HG02678 (cell line): Measurements from ENCODE around the gene DRC1.
"Not testable (repeated sequence)": the region's sequence is repeated elsewhere in the genome, so short reads cannot be mapped to it uniquely, and the experiment has no call there.

Experiments
- ATAC-seq: cut with Tn5 transposase; IDR thresholded peaks from one replicate; pipeline ENCODE4 v1.9.1; 2021; ENCODE audit warnings: mild to moderate bottlenecking, moderate library complexity; ENCODE audit not compliant: unreplicated experiment

DRC1 gene

GRCh38 chr2:26462511-26463243, 61.0 kb downstream of the DRC1 start:
- no peak for ATAC-seq

GRCh38 chr2:26463244-26464192, 61.8 kb downstream of the DRC1 start:
- ATAC-seq, result no peak

- no peak for ATAC-seq
Observed at GRCh38 chr2:26464390-26465265, 62.9 kb downstream of the DRC1 start.

DNA sequence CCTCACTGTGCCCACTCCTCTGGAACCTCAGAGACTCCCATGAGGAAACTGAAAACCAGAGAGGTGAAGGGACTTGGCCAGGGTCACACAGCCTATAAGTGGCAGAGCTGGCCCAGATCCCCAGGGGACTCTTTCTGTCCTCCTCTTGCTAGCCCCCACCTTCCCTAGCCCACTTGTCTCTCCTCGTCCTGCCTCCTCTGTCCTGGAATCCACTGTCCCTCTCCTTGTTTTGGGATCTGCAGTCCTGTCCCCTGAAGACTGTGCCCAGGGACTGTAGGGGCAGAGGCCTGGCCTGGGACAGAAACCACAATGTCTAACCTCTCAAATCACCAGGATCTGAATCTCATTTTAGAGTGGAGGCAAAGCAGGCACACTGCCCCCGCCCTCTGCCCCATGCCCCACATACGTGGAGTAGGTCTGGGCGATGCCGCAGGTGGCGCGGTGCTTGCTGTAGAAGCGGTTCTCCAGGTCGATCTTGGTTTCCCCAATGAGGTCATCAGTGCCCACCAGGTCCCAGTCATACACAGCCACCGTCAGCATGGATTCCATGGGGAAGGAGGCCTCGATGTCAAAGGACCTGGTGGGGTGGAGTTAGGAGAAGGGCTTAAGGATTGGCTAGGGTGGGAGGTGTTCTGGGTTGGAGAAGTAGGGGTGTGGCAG, 63.7 kb downstream of the DRC1 start:
- ATAC-seq, result no peak

DNA sequence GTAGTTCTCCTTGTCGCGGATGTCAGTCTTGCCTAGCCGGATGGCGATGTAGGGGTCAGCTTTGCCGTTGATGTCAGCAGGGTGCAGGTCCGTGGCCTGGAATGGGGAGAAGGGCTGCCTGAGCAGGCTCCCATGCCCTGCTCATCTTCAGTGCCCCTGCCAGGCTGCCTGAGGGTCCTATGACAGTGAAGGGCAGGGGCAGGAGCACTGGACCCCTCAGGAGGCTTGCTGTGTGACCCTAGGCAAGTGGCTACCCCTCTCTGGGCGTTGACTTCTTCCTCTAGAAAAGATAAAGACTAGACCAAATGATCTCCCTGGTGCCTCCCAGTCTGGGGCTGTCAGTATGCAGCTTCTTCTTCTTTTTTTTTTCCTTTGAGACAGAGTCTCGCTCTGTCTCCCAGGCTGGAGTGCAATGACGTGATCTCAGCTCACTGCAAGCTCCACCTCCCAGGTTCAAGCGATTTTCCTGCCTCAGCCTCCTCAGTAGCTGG, 64.3 kb downstream of the DRC1 start:
- ATAC-seq, result no peak

DNA sequence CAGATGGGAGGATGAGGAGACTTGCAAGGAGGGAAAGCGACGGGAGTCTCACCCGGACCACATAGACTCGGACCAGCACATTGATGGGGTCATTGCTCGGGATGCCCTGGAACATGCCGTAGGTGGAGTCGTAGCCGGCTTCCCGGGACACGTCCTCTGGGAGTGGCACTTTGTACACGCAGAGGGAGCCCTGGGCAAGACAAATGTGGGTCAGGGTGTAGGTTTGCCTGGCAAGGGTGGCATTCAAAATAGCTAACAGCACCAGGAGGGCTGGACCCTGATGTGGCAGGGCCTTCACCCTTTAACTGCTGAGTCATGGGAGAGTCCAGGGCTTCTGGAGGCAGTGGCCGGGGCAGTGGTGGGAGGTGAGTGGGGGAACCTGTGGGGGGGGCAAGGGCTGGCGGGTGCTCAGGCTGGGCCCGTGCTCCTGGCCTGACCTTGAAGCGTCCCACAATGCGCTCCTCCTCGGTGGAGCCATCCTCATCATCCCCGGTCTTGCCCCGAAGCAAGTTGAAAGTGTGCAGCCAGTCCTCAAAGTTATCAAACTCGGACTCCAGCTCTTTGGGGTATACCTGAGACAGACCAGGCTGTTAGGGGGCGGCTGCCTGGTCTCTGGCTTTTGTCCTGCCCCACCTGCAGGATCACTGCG, 65.1 kb downstream of the DRC1 start:
- ATAC-seq, result no peak

DNA sequence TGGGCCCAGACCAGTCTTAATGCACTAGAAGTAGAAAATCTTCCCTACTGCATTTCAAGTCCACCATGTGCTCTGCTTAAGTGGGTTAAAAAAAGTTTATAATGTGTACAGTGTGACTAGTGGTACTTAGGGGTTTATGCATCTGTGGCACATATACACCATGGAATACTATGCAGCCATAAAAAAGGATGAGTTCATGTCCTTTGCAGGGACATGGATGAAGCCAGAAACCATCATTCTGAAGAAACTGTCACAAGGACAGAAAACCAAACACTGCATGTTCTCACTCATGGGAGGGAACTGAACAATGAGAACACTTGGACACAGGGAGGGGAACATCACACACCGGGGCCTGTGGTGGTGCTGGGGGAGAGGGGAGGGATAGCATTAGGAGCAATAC, 66.8 kb downstream of the DRC1 start:
- not testable (repeated sequence) for ATAC-seq

- ATAC-seq, result no peak
Observed at GRCh38 chr2:26469092-26469710, 67.5 kb downstream of the DRC1 start.

DNA sequence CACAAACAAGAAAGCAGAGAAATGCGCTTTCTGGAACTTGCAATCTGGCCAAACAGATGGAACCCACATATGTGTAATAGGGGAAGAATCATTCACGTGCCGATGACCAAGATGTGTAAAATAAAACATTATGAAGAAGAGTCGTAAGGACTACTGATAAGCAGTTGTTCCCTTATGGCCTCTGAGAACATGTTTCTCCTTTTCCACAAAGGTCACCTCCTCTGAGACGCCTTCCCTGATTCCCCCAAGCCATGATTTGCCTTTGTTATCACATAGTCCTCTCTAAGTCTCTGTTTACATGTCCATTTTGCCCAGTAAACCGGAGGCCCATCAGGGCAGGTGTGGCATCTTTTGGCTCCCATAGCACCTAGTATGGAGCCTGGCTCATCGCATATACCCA, 68.2 kb downstream of the DRC1 start:
- ATAC-seq, result no peak

- no peak for ATAC-seq
Observed at GRCh38 chr2:26470601-26471260, 69.0 kb downstream of the DRC1 start.

- ATAC-seq, result no peak
Observed at GRCh38 chr2:26471289-26471688, 69.6 kb downstream of the DRC1 start.

DNA sequence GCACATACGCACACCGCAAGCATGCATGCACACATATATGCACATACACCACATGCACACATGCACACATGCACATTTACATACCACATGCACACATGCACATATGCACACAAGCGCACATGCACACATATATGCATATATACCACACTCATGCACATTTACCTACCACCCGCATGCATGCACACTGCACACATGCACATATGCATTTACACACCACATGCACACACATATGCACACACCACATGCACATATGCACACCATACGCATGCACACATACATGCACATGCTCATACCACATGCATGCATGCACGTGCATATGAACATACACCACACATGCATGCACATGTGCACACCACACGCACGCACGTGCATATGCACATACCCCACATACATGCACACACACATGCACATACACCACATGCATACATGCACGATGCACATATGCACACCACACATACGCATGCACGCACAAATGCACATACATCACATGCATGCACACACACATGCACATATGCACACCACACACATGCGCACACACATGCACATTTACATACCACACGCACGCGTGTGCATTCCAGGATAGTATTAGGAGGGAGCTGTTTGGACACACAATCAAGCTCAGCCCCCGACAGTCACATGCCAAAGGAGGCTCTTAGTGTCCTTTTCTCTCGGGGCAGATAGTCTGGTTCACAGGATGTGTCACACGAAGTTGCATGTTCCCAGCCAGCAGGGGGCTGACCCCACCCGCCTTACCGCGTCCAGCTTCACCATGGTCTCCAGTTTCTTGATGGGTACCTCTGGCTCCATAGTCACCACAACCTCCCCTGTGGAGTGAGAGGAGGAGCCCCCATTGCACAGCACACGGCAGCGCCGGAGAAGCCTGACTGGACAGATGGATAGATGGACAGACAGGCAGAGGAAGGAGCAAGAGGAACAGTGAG, 70.3 kb downstream of the DRC1 start:
- no peak for ATAC-seq

DNA sequence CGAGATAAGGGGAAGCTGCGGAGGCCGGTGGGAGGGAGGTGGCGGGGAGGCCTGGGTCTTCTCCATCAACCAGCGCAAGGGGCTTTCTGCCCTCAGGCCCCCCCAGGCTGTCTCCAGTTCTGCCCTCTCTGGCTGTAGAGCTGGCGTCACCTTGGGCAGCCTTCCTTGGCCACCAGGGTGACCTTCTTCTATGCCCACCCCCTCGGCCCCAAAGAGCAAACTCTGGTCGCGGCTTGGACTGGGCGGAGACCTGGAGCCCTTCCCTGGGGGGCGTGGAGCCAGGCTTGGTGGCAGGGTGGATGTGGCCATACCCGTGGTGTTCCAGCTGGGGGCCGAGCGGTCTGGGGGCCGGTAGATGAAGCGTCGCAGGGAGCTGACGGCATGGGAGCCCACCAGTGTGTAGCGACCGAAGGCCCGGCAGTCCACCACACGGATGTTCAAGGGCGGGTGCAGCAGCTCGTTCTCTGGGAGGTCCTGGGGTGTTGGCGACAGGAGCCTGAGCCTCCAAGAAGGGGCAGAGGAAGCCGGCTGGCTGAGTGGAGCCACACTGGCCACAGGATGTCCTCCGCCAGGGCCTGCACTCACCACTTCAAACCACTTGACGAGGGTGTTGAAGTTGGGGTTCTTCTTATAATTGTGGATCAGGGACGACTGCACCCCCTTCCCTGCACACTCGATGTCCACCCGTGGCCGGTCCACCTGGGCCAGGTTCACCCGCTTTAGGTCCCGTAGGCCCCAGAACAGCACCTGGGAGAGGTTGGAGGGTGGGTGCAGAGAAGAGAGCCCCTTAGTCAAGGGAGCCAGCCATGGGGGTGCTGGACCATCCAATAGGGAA, 71.3 kb downstream of the DRC1 start:
- ATAC-seq, result no peak

GRCh38 chr2:26473796-26474195, 72.1 kb downstream of the DRC1 start:
- no peak for ATAC-seq

DNA sequence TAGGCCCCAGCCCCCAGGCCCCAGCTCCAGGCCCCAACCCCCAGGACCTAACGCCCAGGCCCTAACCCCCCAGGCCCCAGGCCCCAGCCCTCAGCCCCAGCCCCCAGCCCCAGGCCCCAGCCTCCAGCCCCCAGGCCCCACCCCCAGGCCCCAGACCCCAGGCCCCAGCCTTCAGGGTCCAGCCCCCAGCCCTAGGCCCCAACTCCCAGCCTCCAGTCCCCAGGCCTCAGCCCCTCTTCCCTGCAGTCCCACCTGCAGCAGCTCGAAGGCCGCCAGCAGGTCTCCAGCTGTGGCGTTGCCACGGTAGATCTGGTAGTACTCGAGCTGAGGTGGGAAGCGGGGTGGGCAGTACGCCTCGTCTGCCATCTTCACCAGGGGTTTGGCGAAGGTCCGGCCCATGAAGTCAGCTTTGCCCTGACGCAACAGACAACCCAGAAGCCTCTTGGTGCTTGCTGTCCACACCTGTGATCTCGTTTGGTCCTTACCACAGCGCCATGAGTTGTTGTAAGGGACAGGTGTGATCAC, 72.6 kb downstream of the DRC1 start:
- no peak for ATAC-seq

DNA sequence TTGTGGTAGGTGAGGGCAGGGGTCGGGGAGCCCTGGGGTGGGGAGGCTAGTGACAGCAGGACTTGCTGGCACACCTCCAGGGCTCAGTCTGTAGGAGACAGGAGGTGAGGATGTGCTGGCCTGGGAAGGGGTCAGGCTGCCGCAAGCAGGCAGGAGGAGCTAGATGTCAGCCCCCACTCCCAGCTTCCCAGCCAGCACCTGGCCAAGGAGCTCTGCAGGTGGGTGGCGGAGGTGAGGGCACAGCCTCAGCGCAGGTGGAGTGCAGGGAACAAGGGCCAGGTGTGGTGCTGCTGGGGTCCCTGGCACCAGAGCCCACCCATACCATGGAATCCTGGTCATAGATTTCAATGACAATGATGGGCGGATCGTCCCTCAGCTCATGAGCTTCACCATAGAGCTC, 73.3 kb downstream of the DRC1 start:
- no peak for ATAC-seq
